IMR-90 (cell line): ENCODE results near the gene IQSEC1.

ENCODE experiments used
- BHLHE40 ChIP-seq: fragments of 150-350 bp; IDR thresholded peaks from 2 replicates; pipeline ENCODE4 v1.6.1; 2016; ENCODE audit warnings: mild to moderate bottlenecking, low read depth, low read length
- CEBPB ChIP-seq: IDR thresholded peaks from 2 replicates; pipeline ENCODE4 v1.6.1; 2012; ENCODE audit warnings: low read depth, low read length, improper control_type of control experiment
- CTCF ChIP-seq: conservative IDR thresholded peaks from 2 replicates; pipeline ENCODE4 v1.5.1; 2012; ENCODE audit warnings: mild to moderate bottlenecking, low read depth, low read length, improper control_type of control experiment
- ELK1 ChIP-seq: fragments of 150-350 bp; IDR thresholded peaks from 2 replicates; pipeline ENCODE4 v1.6.1; 2016; ENCODE audit warnings: low read depth, mild to moderate bottlenecking, low read length, moderate library complexity, borderline replicate concordance
- FOS ChIP-seq: fragments of 150-350 bp; IDR thresholded peaks from 2 replicates; pipeline ENCODE4 v1.6.1; 2016; ENCODE audit warnings: low read depth, low read length
- MAZ ChIP-seq: IDR thresholded peaks from 2 replicates; pipeline ENCODE4 v1.6.1; 2012; ENCODE audit warnings: low read depth, mild to moderate bottlenecking, low read length, improper control_type of control experiment, moderate library complexity, borderline replicate concordance
- MXI1 ChIP-seq: IDR thresholded peaks from 2 replicates; pipeline ENCODE4 v1.6.1; 2012; ENCODE audit warnings: low read depth, mild to moderate bottlenecking, low read length, moderate library complexity, borderline replicate concordance
- POLR2A ChIP-seq: IDR thresholded peaks from 2 replicates; pipeline ENCODE4 v1.6.1; 2012; ENCODE audit warnings: mild to moderate bottlenecking, low read depth, low read length
- RAD21 ChIP-seq: IDR thresholded peaks from 2 replicates; pipeline ENCODE4 v1.6.1; 2012; ENCODE audit warnings: low read length, improper control_type of control experiment
- RCOR1 ChIP-seq: IDR thresholded peaks from 2 replicates; pipeline ENCODE4 v1.6.1; 2012; ENCODE audit warnings: mild to moderate bottlenecking, low read length, improper control_type of control experiment; ENCODE audit not compliant: insufficient replicate concordance
- RFX5 ChIP-seq: IDR thresholded peaks from 2 replicates; pipeline ENCODE4 v1.8.0; 2012; ENCODE audit warnings: low read depth, mild to moderate bottlenecking, low read length, moderate library complexity
- SMC3 ChIP-seq: fragments of 150-350 bp; IDR thresholded peaks from 2 replicates; pipeline ENCODE4 v1.6.1; 2016; ENCODE audit warnings: low read depth, mild to moderate bottlenecking, antibody characterized with exemption, low read length, moderate library complexity
- USF2 ChIP-seq: fragments of 150-350 bp; IDR thresholded peaks from 2 replicates; pipeline ENCODE4 v1.6.1; 2017; ENCODE audit warnings: mild to moderate bottlenecking, antibody characterized with exemption, low read length, low read depth

DNA sequence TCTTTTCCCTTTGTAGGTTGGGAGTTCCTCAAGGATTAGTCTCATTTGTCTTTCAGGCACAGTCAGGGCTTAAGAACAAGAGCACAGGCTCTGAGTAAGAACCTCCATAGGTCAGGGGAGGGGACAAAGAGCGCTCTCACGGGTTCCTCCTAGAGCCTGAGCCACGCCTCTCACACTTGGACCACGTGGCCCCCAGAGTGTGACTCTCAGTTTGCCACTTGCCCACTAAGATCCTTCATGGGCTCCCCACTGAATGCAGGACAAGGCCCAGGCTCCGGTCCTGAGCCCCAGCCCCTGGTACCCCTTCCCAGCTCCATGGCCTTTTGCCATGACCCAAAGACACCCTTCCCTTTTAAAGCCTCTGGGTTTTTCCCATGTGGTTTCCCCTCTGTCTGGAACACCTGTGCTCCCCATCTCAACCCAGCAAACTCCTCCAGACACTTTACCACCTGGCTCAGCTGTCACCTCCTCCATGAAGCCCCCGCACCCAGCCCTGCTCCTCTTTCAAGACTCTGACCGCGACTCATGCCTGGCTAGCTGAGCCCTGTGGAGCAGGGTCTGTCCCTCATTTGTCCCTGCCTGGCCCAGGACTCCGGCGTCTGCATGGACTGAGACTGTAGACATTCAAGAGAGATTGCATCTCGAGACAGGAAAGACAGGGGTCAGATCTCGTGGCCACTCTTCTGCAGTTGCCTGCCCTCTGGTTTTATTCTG is 32.7 kb downstream of the IQSEC1 start:
- no peak for TF ChIP-seq ELK1
- no peak for TF ChIP-seq MXI1
- no peak for TF ChIP-seq USF2
- TF ChIP-seq CTCF = no peak
- no peak for TF ChIP-seq POLR2A
- TF ChIP-seq RAD21 = no peak
- no peak for TF ChIP-seq BHLHE40
- no peak for TF ChIP-seq SMC3
- TF ChIP-seq FOS = no peak
- TF ChIP-seq RFX5 = no peak
- TF ChIP-seq RCOR1 = no peak
- TF ChIP-seq MAZ = no peak
- TF ChIP-seq CEBPB = no peak
